Measurements from ENCODE around the gene WDR62. TPM values are rescaled to one million over a fixed set of nuclear protein-coding genes. Genes with fewer than 3 reads are reported as not detected.

Gene WDR62
- total RNA-seq, 4 donors from 2014 or later = 1.1 to 4.8 (median 3.5) TPM

- 88 to 91% methylated on average over 4 to 5 of the region's 5 CpGs for WGBS, 2 donors
- intact Hi-C loops (cut with DNase I) = no loop called here
Observed at GRCh38 chr19:36023432-36023831, 31.3 kb upstream of the WDR62 start.

DNA sequence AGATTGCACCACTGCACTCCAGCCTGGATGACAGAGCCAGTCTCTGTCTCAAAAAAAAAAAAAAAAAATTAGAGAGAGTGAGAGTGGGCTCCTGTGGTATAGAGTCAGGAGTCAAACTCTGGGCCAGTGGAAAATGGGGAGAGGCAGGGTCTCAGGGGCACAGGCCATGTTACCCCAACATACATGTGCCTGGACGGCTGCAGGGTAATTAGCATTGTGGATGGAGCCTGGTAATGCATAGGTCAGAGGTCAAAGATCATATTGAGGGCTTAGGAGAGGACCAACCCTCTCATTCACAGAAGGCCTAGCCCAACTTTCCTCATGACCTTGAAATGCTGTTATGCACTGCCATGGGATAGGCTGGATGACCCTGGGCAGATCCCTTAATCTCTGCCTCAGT lies 29.2 kb upstream of the WDR62 start:
- no peak for DNase-seq
- TF ChIP-seq POLR2A (IDR thresholded peaks at IDR 0.05) = no peak
- no peak for TF ChIP-seq CTCF (IDR thresholded peaks at IDR 0.05)
- no peaks in the 10 kb centered on the region for H3K9me3 ChIP-seq
- intact Hi-C loops (cut with DNase I) = no loop called here
- 31 to 80% methylated on average over 1 of the region's 1 CpG for WGBS, 2 donors
- peaks cover 0 to 75% (median 4%) of the 10 kb centered on the region in 3 donors for H3K36me3 ChIP-seq
- no peaks in the 10 kb centered on the region for H3K4me1 ChIP-seq
- H3K27me3 ChIP-seq = no peaks in the 10 kb centered on the region
- no peak overlapping the region for H3K4me3 ChIP-seq
- H3K27ac ChIP-seq = no peak overlapping the region

More at GRCh38 chr19:36023432-36023831, 31.3 kb upstream of the WDR62 start:
- Histone ChIP-seq H3K27ac (no peak overlapping the region), H3K27me3 (no peaks in the 10 kb centered on the region), H3K9me3 (no peaks in the 10 kb centered on the region), H3K4me1 (no peaks in the 10 kb centered on the region), H3K4me3 (no peak overlapping the region), H3K36me3 (peaks cover 0 to 89% (median 4%) of the 10 kb centered on the region in 3 donors)
- no peak for DNase-seq
- TF ChIP-seq POLR2A (IDR thresholded peaks at IDR 0.05) (no peak), CTCF (IDR thresholded peaks at IDR 0.05) (no peak)

GRCh38 chr19:36026091-36026876 lies 28.4 kb upstream of the WDR62 start:
- no peak for TF ChIP-seq CTCF (IDR thresholded peaks at IDR 0.05)
- no peak for TF ChIP-seq POLR2A (IDR thresholded peaks at IDR 0.05)
- H3K4me1 ChIP-seq = no peaks in the 10 kb centered on the region
- H3K27ac ChIP-seq = no peak overlapping the region
- no peaks in the 10 kb centered on the region for H3K9me3 ChIP-seq
- no peaks in the 10 kb centered on the region for H3K27me3 ChIP-seq
- 90 to 93% methylated on average over 26 to 33 of the region's 49 CpGs for WGBS, 2 donors
- DNase-seq = no peak
- peaks cover 0 to 72% (median 4%) of the 10 kb centered on the region in 3 donors for H3K36me3 ChIP-seq
- no peak overlapping the region for H3K4me3 ChIP-seq
- intact Hi-C loops (cut with DNase I) = no loop called here

GRCh38 chr19:36027696-36028095 lies 27.0 kb upstream of the WDR62 start:
- Histone ChIP-seq H3K4me3 (no peak overlapping the region), H3K27me3 (no peaks in the 10 kb centered on the region), H3K36me3 (peaks cover 0 to 58% (median 4%) of the 10 kb centered on the region in 3 donors), H3K27ac (no peak overlapping the region), H3K4me1 (peaks cover 0 to 11% (median 8%) of the 10 kb centered on the region in 3 donors), H3K9me3 (no peaks in the 10 kb centered on the region)
- intact Hi-C loops (cut with DNase I) = no loop called here
- DNase-seq = no peak
- TF ChIP-seq CTCF (IDR thresholded peaks at IDR 0.05) (no peak), POLR2A (IDR thresholded peaks at IDR 0.05) (no peak)
- 91 to 97% methylated on average over 6 of the region's 6 CpGs for whole genome bisulfite sequencing, 2 donors

- H3K9me3 ChIP-seq = no peaks in the 10 kb centered on the region
- no peak for DNase-seq
- H3K36me3 ChIP-seq = peaks cover 0 to 50% (median 4%) of the 10 kb centered on the region in 3 donors
- WGBS, 2 donors = 69 to 80% methylated on average over 10 of the region's 10 CpGs
- intact Hi-C loops (cut with DNase I) = no loop called here
- H3K27me3 ChIP-seq = no peaks in the 10 kb centered on the region
- peaks cover 0 to 17% (median 12%) of the 10 kb centered on the region in 3 donors for H3K4me1 ChIP-seq
- no peak for TF ChIP-seq CTCF (IDR thresholded peaks at IDR 0.05)
- no peak for TF ChIP-seq POLR2A (IDR thresholded peaks at IDR 0.05)
- no peak overlapping the region for H3K4me3 ChIP-seq
- no peak overlapping the region for H3K27ac ChIP-seq
Observed at GRCh38 chr19:36028313-36029041, 26.2 kb upstream of the WDR62 start.
